ENCODE data around the gene AKNA. TPM values are rescaled to one million over a fixed set of nuclear protein-coding genes. Genes with fewer than 3 reads are reported as not detected.

The AKNA gene
- polyA plus RNA-seq, 1 of the 3 experiments (the other 2 are of a cell fraction): 0.84 TPM

DNA sequence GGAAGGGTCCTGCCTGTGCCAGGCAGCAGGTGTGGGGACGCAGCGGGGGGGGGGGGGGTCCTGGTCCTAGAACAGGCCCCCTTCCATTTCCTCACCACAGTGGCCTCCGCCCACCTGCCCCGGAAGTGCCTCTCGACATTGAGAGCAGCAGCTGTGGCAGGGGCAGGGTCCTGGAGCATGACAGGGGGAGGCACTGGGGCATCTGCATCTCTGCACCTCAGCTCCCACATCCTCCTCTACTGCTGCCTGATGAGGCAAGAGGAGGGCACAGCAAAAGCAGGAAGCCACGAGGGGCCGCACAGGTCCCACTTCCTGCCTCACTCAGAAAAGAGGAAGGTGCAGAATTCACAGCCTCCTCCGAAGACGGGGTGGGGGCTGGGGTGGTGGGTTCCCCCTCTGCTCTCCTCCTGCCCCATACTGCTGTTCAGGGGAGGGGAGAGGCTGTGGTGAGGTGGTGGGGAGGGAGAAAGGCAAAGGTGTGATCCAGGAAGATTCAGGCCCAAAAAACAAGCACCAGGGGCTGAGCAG lies 14.8 kb downstream of the AKNA start:
- H3K9me2 ChIP-seq: no peaks in the 10 kb centered on the region
- no peaks in the 10 kb centered on the region for H3K79me2 ChIP-seq (ENCODE audit: insufficient read depth)
- H2AFZ ChIP-seq (ENCODE audit: low read depth): no peak overlapping the region
- ChIA-PET CTCF (interaction anchor here (1.2 kb wide), 1 partner anchor 12 kb away, joined by 3 read pairs; no protein-coding TSS in a partner anchor), POLR2A (no interaction called here)
- no peaks in the 10 kb centered on the region for H3K36me3 ChIP-seq (replicated peaks in 1 of 2; ENCODE audit: control insufficient read depth in 1 of 2, insufficient read depth in 2 of 2, low read length in 1 of 2)
- H3K9me3 ChIP-seq: no peaks in the 10 kb centered on the region
- H3K4me2 ChIP-seq: no peak overlapping the region
- H3K9ac ChIP-seq: no peak overlapping the region
- no peak for DNase-seq
- no peak overlapping the region for H3K27ac ChIP-seq (ENCODE audit: low read depth in 2 of 2, low read length in 1 of 2)
- H3F3A ChIP-seq (replicated peaks; ENCODE audit: insufficient read depth): no peaks in the 10 kb centered on the region
- WGBS (ENCODE audit: low lambda C conversion rate): 91% methylated on average over 6 of the region's 9 CpGs
- no peaks in the 10 kb centered on the region for H3K27me3 ChIP-seq (ENCODE audit: insufficient read depth)
- H4K20me1 ChIP-seq (ENCODE audit: insufficient read depth): no peaks in the 10 kb centered on the region
- TF ChIP-seq, protein P1, sequence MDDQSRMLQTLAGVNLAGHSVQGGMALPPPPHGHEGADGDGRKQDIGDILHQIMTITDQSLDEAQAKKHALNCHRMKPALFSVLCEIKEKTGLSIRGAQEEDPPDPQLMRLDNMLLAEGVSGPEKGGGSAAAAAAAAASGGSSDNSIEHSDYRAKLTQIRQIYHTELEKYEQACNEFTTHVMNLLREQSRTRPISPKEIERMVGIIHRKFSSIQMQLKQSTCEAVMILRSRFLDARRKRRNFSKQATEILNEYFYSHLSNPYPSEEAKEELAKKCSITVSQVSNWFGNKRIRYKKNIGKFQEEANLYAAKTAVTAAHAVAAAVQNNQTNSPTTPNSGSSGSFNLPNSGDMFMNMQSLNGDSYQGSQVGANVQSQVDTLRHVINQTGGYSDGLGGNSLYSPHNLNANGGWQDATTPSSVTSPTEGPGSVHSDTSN (IDR thresholded peaks at IDR 0.05): no peak
- TF ChIP-seq USF1 (IDR thresholded peaks at IDR 0.05; ENCODE audit: borderline replicate concordance, low read depth): no peak
- TF ChIP-seq TCF12 (IDR thresholded peaks at IDR 0.05): no peak
- no peak overlapping the region for H3K4me3 ChIP-seq (ENCODE audit: low read depth in 2 of 2, low read length in 1 of 2)
- peaks cover 0 to 18% of the 10 kb centered on the region in 2 experiments; a peak in 1 of 4 replicates for H3K4me1 ChIP-seq (ENCODE audit: control insufficient read depth in 1 of 2, insufficient read depth in 2 of 2, low read depth in 1 of 2, low read length in 1 of 2)

DNA sequence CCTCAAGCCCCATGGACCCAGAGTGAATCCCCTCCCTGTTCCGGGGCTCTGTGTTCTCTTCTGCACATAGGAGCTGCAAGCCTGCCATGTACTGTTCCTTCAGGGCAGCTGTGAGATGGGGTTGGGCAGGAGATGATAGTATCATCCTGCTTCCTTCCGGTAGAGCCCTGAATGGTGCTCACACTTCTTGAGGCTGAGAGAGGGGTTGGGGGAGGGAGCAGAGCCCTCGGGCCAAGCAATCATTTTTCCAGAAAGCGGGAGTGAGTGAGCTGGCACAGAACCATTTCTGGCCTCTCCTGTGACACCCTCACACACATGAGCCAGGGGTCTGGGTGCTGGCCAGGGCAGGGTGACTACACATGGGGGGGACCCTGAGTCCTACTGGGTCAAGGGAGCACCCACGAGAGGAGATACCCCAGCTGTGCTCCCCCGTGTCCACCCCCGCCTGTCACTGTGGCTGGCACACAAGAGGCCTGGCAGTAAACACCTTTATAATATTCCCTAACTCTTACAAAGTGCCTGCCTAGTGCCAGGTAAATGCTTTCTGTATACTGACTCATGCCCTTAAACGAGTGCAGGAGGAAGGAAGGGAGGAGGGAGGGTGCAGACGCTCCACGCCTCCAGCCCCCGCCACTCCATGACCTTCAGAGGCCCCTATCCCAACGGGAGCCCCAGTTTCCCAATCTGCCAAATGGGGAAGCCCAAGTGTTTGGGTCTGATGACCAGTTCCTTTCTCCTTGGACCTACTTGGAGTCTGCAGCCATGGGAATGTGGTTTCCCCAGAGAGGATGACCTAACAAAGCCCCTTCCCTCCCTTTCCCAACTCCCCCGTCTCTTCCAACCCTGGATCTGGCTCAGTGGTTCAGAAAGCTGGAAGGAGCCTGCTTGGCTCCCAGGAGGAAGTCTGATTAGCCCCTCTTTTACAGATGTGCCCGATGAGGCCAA lies 15.5 kb downstream of the AKNA start:
- Histone ChIP-seq H3K27ac (ENCODE audit: low read depth in 2 of 2, low read length in 1 of 2) (no peak overlapping the region; a peak in 1 of 4 replicates), H3K9me3 (no peaks in the 10 kb centered on the region), H2AFZ (ENCODE audit: low read depth) (peak overlapping the region; percentile 22; the same call in 1 of the 2 replicates), H3K27me3 (ENCODE audit: insufficient read depth) (no peaks in the 10 kb centered on the region), H3K79me2 (ENCODE audit: insufficient read depth) (no peaks in the 10 kb centered on the region), H3K4me3 (ENCODE audit: low read depth in 2 of 2, low read length in 1 of 2) (no peak overlapping the region), H3F3A (replicated peaks; ENCODE audit: insufficient read depth) (no peaks in the 10 kb centered on the region), H3K4me1 (ENCODE audit: control insufficient read depth in 1 of 2, insufficient read depth in 2 of 2, low read depth in 1 of 2, low read length in 1 of 2) (peaks cover 0 to 18% of the 10 kb centered on the region in 2 experiments; a peak in 1 of 4 replicates), H3K9ac (no peak overlapping the region), H3K36me3 (replicated peaks in 1 of 2; ENCODE audit: control insufficient read depth in 1 of 2, insufficient read depth in 2 of 2, low read length in 1 of 2) (no peaks in the 10 kb centered on the region), H4K20me1 (ENCODE audit: insufficient read depth) (no peaks in the 10 kb centered on the region), H3K4me2 (no peak overlapping the region), H3K9me2 (no peaks in the 10 kb centered on the region)
- no peak for TF ChIP-seq RCOR1 (IDR thresholded peaks at IDR 0.05; ENCODE audit: low read length)
- TF ChIP-seq GATA2 (CRISPR knock-in tag; IDR thresholded peaks at IDR 0.05): peak; percentile 57; the same call in 1 of the 2 replicates
- CTCF ChIA-PET: interaction anchor here (1.0 to 1.4 kb wide), 4 partner anchors 12 to 33 kb away, joined by 3 to 7 read pairs (median 3); no protein-coding TSS in a partner anchor
- 74% methylated on average over 11 of the region's 14 CpGs for WGBS (ENCODE audit: low lambda C conversion rate)
- peak; percentile 77 for DNase-seq
- POLR2A ChIA-PET: no interaction called here

DNA sequence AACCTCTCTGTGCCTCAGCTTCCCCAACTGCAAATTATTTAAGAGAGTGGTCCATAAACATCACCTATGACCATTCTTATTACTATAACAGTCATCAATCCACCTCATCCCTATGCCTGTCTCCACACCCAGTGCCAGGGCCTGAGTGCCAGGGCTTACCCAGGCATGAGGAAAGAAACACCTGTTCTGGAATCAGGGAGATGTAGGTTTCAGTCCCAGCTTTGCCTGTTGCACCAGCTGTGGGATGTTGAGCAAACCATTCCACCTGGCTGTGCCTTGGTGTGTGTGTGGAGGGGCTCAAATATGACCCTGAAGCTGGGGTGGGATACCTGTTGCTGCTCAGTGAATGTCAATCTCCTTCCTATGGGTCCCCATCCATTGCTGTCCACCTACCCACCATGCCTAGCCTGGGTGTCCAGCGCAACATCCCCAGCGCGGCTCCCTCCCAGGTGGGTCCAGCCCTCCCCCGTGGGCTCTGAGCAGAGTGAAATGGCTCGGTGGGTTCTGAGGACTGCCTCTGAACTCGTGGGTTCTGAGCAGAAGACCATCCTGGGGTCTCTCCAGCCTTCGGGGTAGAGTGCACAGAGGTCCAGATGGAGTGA lies 16.3 kb downstream of the AKNA start:
- no peak for DNase-seq
- peaks cover 3% of the 10 kb centered on the region for H3F3A ChIP-seq (replicated peaks; ENCODE audit: insufficient read depth)
- no peak for TF ChIP-seq FOXM1 (IDR thresholded peaks at IDR 0.05; ENCODE audit: low read depth)
- no peaks in the 10 kb centered on the region for H3K27me3 ChIP-seq (ENCODE audit: insufficient read depth)
- ChIA-PET POLR2A (no interaction called here), CTCF (interaction anchor here (0.5 to 1.4 kb wide), 5 partner anchors 13 to 80 kb away, joined by 3 to 7 read pairs (median 3); no protein-coding TSS in a partner anchor)
- no peaks in the 10 kb centered on the region for H3K79me2 ChIP-seq (ENCODE audit: insufficient read depth)
- no peaks in the 10 kb centered on the region for H4K20me1 ChIP-seq (ENCODE audit: insufficient read depth)
- no peak overlapping the region for H3K4me2 ChIP-seq
- no peaks in the 10 kb centered on the region for H3K9me3 ChIP-seq
- WGBS (ENCODE audit: low lambda C conversion rate): 0% methylated on average over 1 of the region's 7 CpGs
- H3K4me3 ChIP-seq (ENCODE audit: low read depth in 2 of 2, low read length in 1 of 2): no peak overlapping the region
- H3K9me2 ChIP-seq: no peaks in the 10 kb centered on the region
- H2AFZ ChIP-seq (ENCODE audit: low read depth): no peak overlapping the region; the same call in 1 of the 2 replicates
- H3K4me1 ChIP-seq (ENCODE audit: control insufficient read depth in 1 of 2, insufficient read depth in 2 of 2, low read depth in 1 of 2, low read length in 1 of 2): peaks cover 0 to 18% of the 10 kb centered on the region in 2 experiments; a peak in 1 of 4 replicates
- no peaks in the 10 kb centered on the region for H3K36me3 ChIP-seq (replicated peaks in 1 of 2; ENCODE audit: control insufficient read depth in 1 of 2, insufficient read depth in 2 of 2, low read length in 1 of 2)
- no peak overlapping the region for H3K9ac ChIP-seq
- no peak overlapping the region for H3K27ac ChIP-seq (ENCODE audit: low read depth in 2 of 2, low read length in 1 of 2)
